Measurements from ENCODE around the gene CANT1. TPM values are rescaled to one million over a fixed set of nuclear protein-coding genes. Genes with fewer than 3 reads are reported as not detected.

The CANT1 gene
- total RNA-seq, 1 experiment from 2014 or later = 116 TPM

- Histone ChIP-seq H3K4me2 (peak overlapping the region; percentile 47), H3K79me2 (ENCODE audit: low read depth) (peaks cover 29% of the 10 kb centered on the region), H3K9me3 (ENCODE audit: insufficient read depth, low read depth) (peaks cover 7% of the 10 kb centered on the region; the same call in 1 of the 2 replicates), H3K27ac (peak overlapping the region; percentile 80), H3F3A (ENCODE audit: insufficient read depth, low read depth) (peaks cover 11% of the 10 kb centered on the region; the same call in 1 of the 2 replicates), H4K20me1 (ENCODE audit: insufficient read depth) (no peaks in the 10 kb centered on the region), H3K4me3 (no peak overlapping the region), H3K4me1 (replicated peaks; ENCODE audit: insufficient read depth) (peaks cover 52% of the 10 kb centered on the region), H3K36me3 (ENCODE audit: low read depth) (peaks cover 8% of the 10 kb centered on the region; the same call in 1 of the 2 replicates), H3K9me2 (ENCODE audit: insufficient read depth) (no peaks in the 10 kb centered on the region), H2AFZ (no peak overlapping the region), H3K27me3 (ENCODE audit: insufficient read depth, low read depth) (no peaks in the 10 kb centered on the region)
- DNase-seq = peak in 1 of 2 experiments; percentile 71
- no TSS peak for BruUV-seq (replicated peaks)
- no peak for TF ChIP-seq EZH2 (IDR thresholded peaks at IDR 0.05; ENCODE audit: low read depth)
- TF ChIP-seq CTCF (conservative IDR thresholded peaks at IDR 0.05) = no peak
- intact Hi-C loops (cut with micrococcal nuclease; ENCODE audit: unreplicated experiment) = no loop called here
- ChIA-PET CTCF (no interaction called here), POLR2A (ENCODE audit: unreplicated experiment) (no interaction called here)
These were observed 2.0 kb upstream of the CANT1 start for GRCh38 chr17:79011451-79012147.

- ChIA-PET POLR2A (ENCODE audit: unreplicated experiment) (interaction anchor here (0.6 to 1.0 kb wide), 2 partner anchors 63 to 729 kb away, joined by 3 read pairs; no protein-coding TSS in a partner anchor), CTCF (interaction anchor here (1.0 kb wide), 1 partner anchor 35 kb away, joined by 7 read pairs; no protein-coding TSS in a partner anchor)
- H3K36me3 ChIP-seq (ENCODE audit: low read depth) = peaks cover 8% of the 10 kb centered on the region; the same call in 1 of the 2 replicates
- no peak for TF ChIP-seq CTCF (conservative IDR thresholded peaks at IDR 0.05)
- TF ChIP-seq EZH2 (IDR thresholded peaks at IDR 0.05; ENCODE audit: low read depth) = no peak
- H3F3A ChIP-seq (ENCODE audit: insufficient read depth, low read depth) = peaks cover 24% of the 10 kb centered on the region; the same call in 1 of the 2 replicates
- peaks cover 39% of the 10 kb centered on the region for H3K79me2 ChIP-seq (ENCODE audit: low read depth)
- H3K27ac ChIP-seq = peak overlapping the region; percentile 80; the same call in 1 of the 2 replicates
- no peak overlapping the region; the same call in 1 of the 2 replicates for H3K4me3 ChIP-seq
- BruUV-seq (replicated peaks) = no TSS peak
- peak overlapping the region; percentile 87 for H3K4me2 ChIP-seq
- H3K9me2 ChIP-seq (ENCODE audit: insufficient read depth) = no peaks in the 10 kb centered on the region
- H3K9me3 ChIP-seq (ENCODE audit: insufficient read depth, low read depth) = peaks cover 7% of the 10 kb centered on the region; the same call in 1 of the 2 replicates
- intact Hi-C loops (cut with micrococcal nuclease; ENCODE audit: unreplicated experiment) = no loop called here
- DNase-seq = no peak
- peaks cover 62% of the 10 kb centered on the region for H3K4me1 ChIP-seq (replicated peaks; ENCODE audit: insufficient read depth)
- no peaks in the 10 kb centered on the region for H3K27me3 ChIP-seq (ENCODE audit: insufficient read depth, low read depth)
- H4K20me1 ChIP-seq (ENCODE audit: insufficient read depth) = no peaks in the 10 kb centered on the region
- H2AFZ ChIP-seq = no peak overlapping the region
These were observed 711 bp upstream of the CANT1 start for GRCh38 chr17:79010304-79010646.

GRCh38 chr17:79008666-79009387, 737 bp downstream of the CANT1 start:
- Histone ChIP-seq H3K79me2 (ENCODE audit: low read depth) (peaks cover 39% of the 10 kb centered on the region), H3K36me3 (ENCODE audit: low read depth) (peaks cover 8% of the 10 kb centered on the region; the same call in 1 of the 2 replicates), H3K27me3 (ENCODE audit: insufficient read depth, low read depth) (no peaks in the 10 kb centered on the region), H3K4me2 (peak overlapping the region; percentile 86), H2AFZ (no peak overlapping the region; the same call in 1 of the 2 replicates), H3F3A (ENCODE audit: insufficient read depth, low read depth) (peaks cover 24% of the 10 kb centered on the region; the same call in 1 of the 2 replicates), H3K9me3 (ENCODE audit: insufficient read depth, low read depth) (0 out of 2 replicates have a peak, but pooled peaks cover 7% of the 10 kb centered on the region), H3K4me3 (peak overlapping the region; percentile 77), H3K4me1 (replicated peaks; ENCODE audit: insufficient read depth) (peaks cover 62% of the 10 kb centered on the region), H3K9me2 (ENCODE audit: insufficient read depth) (no peaks in the 10 kb centered on the region), H4K20me1 (ENCODE audit: insufficient read depth) (no peaks in the 10 kb centered on the region), H3K27ac (peak overlapping the region; percentile 29; the same call in 1 of the 2 replicates)
- TF ChIP-seq EZH2 (IDR thresholded peaks at IDR 0.05; ENCODE audit: low read depth) (no peak), CTCF (conservative IDR thresholded peaks at IDR 0.05) (no peak)
- BruUV-seq (replicated peaks) = no TSS peak
- intact Hi-C loops (cut with micrococcal nuclease; ENCODE audit: unreplicated experiment) = no loop called here
- POLR2A ChIA-PET (ENCODE audit: unreplicated experiment) = interaction anchor here (0.6 to 1.0 kb wide), 2 partner anchors 23 to 730 kb away, joined by 3 to 8 read pairs; no protein-coding TSS in a partner anchor
- no peak for DNase-seq
- CTCF ChIA-PET = interaction anchor here (1.0 kb wide), 1 partner anchor 36 kb away, joined by 7 read pairs; no protein-coding TSS in a partner anchor

Measured in PC-9 (cell line).